NCI-H1417 treated with DMSO at 0.1 percent for 48 hours (cell line): ENCODE results near the gene TGM3.
"Not testable (repeated sequence)": the region's sequence is repeated elsewhere in the genome, so short reads cannot be mapped to it uniquely, and the experiment has no call there.

ENCODE experiments used
- DNase-seq: peaks from one replicate; lab custom pipeline; 2025; lab: John Stamatoyannopoulos, UW

Gene TGM3, protein sequence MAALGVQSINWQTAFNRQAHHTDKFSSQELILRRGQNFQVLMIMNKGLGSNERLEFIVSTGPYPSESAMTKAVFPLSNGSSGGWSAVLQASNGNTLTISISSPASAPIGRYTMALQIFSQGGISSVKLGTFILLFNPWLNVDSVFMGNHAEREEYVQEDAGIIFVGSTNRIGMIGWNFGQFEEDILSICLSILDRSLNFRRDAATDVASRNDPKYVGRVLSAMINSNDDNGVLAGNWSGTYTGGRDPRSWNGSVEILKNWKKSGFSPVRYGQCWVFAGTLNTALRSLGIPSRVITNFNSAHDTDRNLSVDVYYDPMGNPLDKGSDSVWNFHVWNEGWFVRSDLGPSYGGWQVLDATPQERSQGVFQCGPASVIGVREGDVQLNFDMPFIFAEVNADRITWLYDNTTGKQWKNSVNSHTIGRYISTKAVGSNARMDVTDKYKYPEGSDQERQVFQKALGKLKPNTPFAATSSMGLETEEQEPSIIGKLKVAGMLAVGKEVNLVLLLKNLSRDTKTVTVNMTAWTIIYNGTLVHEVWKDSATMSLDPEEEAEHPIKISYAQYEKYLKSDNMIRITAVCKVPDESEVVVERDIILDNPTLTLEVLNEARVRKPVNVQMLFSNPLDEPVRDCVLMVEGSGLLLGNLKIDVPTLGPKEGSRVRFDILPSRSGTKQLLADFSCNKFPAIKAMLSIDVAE

DNA sequence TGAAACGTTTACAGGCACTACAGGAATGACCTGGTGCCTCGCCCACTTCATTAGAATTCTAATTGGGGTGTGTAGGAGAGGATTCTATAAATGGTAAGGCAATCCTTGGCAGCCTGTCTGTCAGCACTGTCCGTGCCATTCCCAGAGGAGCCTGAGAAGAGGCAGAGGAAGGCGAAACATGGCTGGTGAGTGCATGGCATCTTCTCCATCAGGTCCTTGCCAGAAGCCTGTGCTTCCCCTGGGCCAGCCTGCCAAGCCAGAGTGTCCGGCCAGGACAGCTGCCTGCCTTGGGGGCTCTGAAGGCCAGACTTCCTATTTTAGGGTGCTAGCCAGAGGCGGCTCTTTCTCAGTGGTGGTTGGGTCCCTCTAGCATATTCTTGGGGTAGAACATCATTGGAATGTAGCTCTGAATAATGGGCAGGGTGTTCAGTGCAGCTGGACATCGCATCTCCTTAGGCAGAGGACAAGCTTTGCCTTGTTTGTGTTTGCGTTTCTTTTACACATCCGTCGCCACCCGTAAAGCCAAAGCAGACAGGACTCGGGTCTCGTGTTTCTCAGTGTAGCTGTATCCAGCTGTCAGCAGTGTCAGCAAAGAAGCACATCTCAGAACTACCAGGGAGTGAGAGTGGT, at the start of gene TGM3:
Gene TGM3, plus strand, starts transcription at position 116 of the 630 bp plus-strand sequence. Its CDS starts 63 bp downstream, at position 179.
- DNase-seq, result no peak

- peak; percentile 54 for DNase-seq
Observed at GRCh38 chr20:2246069-2246491, 49.7 kb upstream of the TGM3 start.

DNA sequence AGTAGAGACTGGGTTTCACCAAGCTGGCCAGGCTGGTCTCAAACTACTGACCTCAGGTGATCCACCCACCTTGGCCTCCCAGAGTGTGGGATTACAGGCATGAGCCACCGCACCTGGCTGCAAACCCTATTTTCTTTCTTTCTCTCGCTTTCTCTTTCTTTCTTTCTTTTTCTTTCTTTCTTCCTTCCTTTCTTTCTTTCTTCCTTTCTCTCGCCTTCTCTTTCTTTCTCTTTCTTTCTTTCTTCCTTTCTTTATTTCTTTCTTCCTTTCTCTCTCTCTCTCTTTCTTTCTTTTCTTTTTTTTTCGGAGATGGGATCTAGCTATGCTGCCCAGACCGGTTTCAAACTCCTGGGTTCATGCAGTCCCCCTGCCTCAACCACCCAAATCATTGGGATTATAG, 47.0 kb upstream of the TGM3 start:
- no peak for DNase-seq

DNA sequence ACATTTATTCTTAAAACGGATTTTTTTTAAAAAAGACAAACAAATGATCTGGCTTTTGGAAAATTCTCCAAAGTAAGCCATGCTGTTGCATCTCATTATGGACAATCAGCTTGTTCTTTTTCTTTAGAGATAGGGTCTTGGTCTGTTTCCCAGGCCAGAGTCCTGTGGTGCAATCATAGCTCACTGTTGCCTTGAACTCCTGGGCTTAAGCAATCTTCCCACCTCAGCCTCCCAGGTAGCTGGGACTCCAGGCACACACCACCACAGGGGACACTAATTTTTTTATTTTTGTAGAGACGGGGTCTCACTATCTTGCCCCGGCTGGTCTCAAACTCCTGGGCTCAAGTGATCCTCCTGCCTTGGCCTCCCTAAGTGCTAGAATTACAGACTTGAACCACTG, 45.9 kb upstream of the TGM3 start:
- DNase-seq, result no peak

- DNase-seq, result no peak
Observed at GRCh38 chr20:2252419-2252997, 43.3 kb upstream of the TGM3 start.

- DNase-seq, result no peak
Observed at GRCh38 chr20:2253256-2253655, 42.5 kb upstream of the TGM3 start.

DNA sequence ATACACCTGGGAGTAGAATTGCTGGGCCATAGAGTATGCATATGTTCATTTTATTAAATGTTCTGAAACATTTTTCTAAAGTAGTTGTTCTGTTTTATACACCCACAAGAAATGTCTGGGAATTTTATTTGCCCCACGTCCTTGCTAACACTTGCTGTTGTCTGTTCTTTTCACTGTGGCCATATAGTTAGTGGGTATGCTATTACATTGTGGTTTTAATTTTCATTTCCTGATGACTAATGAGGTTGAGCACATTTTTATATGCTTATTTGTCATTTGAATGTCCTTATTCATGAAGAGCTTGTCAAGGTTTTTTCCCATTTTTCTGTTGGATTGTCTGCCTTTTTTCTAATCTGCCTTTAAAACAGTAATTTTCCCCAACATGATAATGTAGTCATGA, 41.5 kb upstream of the TGM3 start:
- DNase-seq, result no peak

GRCh38 chr20:2255926-2256531, 39.8 kb upstream of the TGM3 start:
- DNase-seq, result no peak

- DNase-seq, result no peak
Observed at GRCh38 chr20:2259731-2260130, 36.1 kb upstream of the TGM3 start.

GRCh38 chr20:2260250-2260649, 35.6 kb upstream of the TGM3 start:
- DNase-seq, result no peak

DNA sequence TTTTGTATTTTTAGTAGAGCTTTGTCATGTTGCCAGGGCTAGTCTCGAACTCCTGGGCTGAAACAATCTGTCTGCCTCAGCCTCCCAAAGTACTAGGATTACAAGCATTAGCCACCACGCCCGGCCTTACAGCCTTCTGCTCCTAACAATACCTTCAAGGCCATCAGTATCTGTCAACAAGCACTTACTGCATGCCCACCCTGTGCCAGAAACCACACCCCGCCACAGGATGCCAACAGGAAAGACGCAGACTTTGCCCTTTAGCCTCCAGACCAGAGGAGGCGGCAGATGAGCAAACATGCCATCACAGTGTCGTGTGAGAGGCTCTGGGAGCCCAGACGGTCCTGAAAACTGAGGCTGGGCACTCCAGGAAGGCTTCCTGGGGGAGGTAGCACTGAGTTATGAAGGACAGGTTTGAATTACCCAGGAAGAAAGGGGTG, 34.7 kb upstream of the TGM3 start:
- DNase-seq, result no peak

- DNase-seq, result no peak
Observed at GRCh38 chr20:2261629-2262028, 34.2 kb upstream of the TGM3 start.

DNA sequence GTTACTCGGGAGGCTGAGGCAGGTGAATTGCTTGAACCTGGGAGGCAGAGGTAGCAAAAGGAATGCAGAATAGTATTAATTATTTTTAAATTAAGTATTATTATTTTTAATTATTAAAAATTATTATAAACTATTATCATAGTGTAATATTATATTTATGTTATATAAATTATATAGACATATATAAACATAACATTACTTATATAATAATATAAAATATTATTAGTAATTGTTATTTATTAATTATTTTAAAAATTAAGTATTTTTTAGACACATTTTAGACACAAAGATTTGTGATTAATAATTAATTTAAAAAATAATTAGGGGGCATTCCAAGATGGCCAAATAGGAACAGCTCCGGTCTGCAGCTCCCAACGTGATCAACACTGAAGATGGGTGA, 31.7 kb upstream of the TGM3 start:
- DNase-seq, result no peak

- DNase-seq, result not testable (repeated sequence)
Observed at GRCh38 chr20:2264621-2265374, 31.0 kb upstream of the TGM3 start.

GRCh38 chr20:2273634-2274302, 22.0 kb upstream of the TGM3 start:
- DNase-seq, result no peak

- DNase-seq, result no peak
Observed at GRCh38 chr20:2276015-2276414, 19.8 kb upstream of the TGM3 start.

DNA sequence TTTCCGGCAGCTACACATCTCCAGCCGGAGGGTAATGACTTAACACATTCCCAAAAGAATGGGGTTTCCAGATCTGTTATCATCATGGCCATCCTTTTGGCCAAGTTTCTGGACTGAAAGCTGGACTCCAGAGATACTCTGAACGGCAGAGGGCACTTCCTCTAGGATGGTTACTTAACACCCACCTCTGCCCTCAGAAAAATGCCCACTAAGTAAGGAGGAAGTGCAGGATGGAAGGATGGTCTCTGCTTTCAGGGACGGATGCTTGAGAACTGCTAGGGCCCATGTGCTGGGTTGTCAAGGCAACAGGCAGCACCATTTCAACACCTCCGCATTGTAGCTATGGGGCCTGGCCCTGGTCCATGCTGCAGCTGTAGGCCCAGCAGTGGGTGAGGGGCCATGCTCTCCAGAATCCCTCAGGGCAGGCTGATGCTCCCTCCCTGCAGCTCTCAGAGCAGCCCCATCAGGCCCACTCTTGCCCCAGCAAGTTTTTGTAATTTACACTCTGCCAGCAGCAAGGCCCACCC, 16.5 kb upstream of the TGM3 start:
- no peak for DNase-seq

DNA sequence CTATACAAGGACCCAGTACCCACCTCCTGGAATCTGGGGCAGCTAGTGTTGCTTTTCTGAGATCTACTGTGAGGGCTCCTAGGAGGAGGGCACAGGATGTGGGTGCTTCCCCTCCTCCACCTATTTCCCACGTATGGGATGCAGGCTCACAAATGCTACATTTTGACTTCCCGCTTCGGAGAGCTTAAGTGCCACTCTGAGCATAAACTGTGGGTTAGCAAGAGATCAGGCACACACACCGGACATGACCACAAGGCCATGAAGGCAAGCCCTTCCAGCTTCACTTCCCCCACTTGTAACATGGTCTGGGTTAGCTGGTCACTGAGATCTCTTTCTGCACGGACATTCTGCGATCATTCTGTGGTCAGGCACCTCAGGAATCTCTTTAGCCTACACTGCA, 15.7 kb upstream of the TGM3 start:
- no peak for DNase-seq

GRCh38 chr20:2281563-2281962, 14.2 kb upstream of the TGM3 start:
- DNase-seq, result no peak

DNA sequence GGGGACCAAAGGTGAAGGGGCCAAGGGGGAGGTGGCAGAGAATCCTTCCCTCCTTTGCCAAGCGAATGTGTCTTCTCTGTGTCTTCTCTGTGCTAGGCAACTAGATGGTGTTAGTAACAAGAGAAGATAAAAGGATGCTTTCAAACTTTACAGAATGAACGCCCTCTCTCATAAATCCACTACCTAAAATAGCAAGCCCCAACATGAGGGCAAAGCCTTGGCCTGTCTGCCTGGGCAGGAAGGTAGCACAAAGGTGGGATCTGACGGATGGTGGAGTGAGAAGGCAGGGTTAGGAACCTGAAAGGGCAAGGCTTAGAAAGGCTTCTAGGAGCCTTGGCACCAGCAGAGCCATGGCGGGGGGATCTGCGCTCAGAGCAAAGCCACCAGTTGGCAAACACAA, 13.6 kb upstream of the TGM3 start:
- DNase-seq, result no peak
